Suppressor macrophage (primary cell): ENCODE results near the gene HDAC4.
A peak's percentile ranks its signal among the peaks of the same experiment; 100 is the strongest.

ENCODE experiments used
- DNase-seq, 4 experiments: peaks; one replicate each; pipeline ENCODE4 v3.0.0-alpha.2; 2020 to 2022

Gene HDAC4

DNA sequence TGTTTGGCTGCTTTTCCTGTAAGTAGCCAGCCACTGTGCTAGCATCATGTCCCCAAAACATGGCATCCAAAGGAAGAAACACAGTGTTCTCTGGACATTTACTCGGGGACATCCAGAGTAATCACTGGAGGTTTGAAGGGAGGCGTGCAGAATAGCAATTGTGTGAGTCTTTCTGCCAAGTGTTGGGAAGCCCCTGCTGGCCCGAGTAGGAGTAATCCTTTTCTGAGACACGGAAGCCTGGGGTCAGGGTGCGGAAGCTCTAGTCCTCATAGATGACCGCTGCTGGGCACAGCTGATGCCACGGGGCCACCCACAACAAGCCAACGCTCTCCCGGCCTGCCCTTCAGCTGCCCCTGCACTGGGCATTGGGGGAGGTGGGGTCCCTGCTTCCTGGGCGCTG is 24.8 kb upstream of the HDAC4 start:
- DNase-seq, result no peak

DNA sequence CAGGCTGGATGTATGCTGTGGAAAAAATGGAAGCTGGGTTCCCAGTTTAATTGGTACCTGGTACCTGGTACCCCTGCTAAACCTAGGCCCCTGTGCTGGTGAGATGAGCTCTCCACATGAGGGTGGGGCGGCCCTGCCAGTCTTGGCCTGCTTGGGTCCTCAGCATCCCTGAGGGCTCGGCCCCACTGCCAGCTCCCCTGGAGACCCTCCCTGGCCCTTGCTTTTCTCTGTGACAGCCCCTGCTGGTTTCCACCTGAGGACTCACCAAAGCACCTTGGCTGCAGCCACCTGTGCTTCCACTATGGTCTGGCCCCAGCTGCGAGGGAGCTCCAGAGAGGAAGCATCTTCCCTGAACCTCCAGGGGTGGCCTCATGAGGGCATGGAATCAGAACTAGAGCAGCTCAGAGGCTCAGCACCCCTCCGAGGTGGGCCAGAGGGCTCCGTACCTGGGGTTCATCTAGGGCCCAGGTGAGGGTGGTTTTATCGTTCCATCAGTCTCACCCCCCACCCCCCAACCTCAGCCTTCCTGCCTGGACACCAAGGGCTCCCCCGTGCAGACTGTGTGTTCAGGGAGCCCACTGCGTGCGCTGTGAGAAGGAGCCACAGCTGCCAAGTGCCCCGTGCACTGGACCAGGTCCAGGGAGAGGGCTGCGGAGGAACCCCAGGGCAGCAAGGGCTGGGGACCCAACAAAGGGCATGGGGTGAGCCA is 23.7 kb upstream of the HDAC4 start:
- DNase-seq, result no peak

DNA sequence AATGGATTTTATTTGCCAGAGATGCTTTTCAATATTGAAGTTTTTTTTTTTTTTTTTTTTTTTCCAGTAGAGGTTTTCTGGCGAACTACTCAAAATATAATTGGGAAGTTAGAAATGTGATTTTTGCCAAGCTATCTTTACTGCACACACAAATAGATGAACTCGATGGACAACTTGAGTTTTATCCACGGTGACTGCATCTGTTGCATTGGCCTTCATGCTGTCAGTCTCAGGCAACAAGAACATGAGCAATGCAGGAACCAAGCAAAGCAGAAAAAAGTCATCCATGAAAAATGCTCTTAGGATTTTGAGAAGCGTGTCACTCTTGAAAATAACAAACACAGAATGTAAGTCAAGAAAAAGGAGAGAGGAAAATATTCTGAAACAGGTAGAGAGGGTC is 22.7 kb upstream of the HDAC4 start:
- DNase-seq, result no peak

DNA sequence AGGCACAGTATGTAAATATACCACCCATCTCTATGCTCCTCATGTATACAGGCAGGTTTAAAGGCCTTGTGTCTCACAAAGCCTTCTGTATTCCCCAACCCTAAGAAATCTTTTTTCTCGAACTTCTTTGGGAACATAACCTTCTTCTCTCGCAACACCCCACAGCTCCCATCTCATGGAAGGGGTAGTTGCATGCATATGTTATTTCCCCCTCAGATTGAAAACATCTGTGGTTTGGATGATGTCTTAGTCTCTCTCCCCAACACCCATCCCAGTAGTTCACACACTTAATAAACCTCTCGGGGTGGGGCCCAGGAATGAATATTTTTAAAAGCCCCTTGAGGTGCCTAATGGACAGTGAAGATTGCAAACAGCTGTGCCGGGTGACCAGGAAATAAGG is 21.0 kb upstream of the HDAC4 start:
- DNase-seq, result no peak

DNA sequence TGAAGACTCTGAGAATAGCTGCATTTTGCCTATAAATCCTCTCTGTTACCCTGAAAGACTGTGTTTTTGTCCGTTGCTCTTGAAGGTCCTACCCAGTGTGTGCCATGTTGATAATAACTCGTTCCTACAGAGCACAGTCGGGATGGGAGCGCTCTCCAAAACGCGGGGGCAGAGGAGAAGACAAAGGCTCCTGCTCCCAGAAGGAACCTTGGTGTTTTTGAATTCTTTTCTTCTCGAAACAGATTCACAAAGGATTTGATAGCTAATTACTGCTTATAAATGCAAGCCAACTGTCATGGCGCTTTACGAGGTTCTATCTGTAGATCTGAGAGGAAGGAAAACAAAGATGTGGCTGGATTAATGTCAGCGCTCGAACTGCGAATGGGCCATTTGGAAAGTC is 19.3 kb upstream of the HDAC4 start:
- no peak for DNase-seq

DNA sequence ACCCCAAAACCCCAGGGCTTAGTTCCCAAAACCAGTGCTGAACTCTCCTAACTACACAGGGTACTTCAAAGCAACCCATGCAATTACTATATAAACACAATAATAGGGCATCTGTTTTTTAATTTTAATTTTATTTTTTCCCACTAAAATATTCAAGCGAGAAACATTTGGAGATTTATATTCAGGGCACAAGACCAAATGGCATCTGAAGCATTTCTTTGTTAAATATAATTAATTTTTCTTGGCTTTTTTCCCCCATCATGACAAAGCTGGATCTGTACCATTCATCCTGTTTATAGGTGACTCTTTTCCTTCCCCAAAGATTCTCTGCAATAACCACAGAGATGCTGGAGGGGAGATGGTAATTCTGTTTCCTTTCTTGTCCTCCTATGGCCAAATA is 18.1 kb upstream of the HDAC4 start:
- no peak for DNase-seq

DNA sequence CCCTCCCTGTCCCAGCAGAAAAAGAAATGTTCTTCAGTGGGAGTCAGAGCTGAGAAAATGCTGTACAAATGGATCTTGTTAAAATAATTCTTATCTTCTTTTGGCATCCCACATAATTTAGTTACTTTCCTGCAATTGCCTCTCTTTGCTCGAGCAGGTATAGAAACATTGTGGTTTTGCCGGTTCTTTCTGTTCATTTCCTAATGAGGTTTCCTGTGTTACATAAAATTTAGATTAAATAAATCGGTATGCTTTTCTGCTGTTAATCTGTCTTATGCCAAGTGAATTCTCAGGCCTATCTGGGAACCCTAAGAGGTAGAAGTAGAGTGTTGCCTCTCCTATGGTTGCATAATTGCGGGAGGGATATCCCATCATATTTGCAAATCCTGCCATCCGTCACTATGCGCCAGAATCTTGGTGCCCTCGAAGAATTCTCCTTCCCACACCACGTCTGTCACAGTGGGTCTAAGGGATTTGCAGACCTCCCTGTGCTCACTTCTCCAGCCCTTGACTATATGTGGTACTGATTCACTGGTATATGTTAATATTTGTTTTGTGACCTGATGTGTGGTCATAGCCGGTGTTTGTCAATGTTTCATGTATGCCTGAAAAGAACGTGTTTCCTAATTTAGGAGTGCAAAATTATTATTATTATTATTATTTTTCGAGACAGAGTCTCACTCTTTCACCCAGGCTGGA is 12.2 kb upstream of the HDAC4 start:
- no peak for DNase-seq

DNA sequence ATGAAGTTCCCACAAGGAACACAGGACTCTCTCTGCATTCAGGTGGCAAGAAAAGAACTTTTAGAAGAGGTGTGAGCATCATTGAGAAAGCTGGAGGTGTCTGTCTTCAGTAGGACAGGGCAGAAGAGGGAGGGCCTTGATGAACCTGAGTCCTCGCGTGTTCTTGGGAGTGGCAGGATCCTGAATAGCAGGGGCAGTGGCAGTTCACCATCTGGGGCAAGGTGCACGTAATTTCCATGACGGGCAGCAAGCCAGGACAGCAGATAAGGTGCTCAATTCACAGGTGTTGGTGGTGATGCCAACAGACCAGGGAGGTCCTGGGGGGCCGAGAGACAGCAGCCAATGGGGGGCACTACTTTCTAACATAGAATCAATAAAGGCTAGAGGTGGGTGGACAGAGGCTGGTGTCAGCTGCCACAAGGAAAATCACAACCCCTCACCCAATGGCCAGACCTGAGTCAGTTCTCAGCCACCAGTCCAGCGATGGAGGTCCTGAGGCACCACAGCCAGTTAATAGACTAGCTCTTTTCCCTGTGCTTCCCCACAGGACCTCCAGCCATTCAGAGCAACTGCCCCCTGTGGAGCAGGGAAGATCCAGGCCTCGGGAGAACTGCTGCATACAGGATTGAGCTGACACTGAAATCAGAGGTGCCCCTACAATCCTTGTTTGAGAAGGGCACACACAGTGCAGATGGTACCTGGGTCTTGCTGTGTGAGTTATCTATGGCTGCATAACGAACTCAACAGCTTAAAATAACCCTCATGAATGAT is 10.9 kb upstream of the HDAC4 start:
- DNase-seq, result no peak

DNA sequence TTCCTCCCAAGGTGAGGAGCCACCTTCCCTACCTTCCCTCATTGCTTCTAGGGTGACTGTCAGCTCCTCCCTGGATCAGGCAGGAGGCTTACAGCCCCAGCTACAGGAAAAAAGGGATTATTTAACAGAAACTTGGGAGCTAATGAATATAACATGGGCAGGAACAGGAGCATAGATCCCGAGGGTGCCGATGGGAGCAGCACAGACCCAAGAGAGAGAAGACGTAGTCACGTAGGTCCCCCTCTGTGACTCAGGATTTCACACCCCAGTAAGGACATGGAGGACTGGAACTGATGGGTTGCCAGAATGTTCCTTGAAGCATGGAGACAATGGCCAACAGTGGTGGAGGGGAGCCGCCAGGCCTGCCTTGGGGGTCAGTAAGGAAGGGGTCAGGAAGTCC is 10.3 kb upstream of the HDAC4 start:
- no peak for DNase-seq

DNA sequence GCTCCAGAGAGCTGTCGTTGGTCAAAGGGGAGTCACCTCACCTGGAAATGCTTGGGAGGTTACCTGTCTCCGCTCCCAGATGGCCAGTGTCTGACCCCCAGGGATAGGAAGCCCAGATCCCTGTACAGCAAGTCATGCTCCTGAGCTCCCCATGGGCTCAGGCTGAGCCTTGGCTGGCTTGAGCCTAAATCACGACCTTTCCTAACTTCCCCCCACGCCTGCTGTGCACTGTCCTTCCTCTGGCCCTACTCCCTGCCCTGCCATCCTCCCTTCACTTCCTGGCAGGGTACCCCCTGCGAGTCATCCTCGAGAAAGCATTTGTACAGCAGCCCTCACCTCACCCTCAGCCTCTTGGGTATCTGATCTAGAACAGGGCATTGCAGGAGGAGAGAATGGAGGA is 9.2 kb upstream of the HDAC4 start:
- no peak for DNase-seq

DNA sequence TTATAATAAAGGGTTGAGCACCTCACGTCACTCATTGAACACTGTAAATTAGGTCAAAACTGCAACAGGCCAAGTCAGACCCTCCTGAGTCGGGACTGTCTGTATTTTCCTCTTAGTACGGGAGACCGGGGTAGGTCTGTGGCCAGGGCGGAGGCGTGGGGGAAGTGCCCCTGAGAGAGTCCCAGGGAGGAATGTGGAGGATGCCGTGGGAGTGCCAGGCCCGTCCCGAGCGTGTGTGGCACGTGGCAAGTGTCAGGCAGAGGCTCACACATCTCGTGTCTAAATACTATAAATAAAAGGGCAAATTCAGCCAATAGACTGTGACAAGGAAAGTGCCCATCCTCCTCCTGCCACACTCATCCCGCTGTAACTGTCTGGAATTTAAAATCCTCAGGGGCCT is 6.3 kb upstream of the HDAC4 start:
- peak in 1 of 4 experiments; percentile 29 for DNase-seq

DNA sequence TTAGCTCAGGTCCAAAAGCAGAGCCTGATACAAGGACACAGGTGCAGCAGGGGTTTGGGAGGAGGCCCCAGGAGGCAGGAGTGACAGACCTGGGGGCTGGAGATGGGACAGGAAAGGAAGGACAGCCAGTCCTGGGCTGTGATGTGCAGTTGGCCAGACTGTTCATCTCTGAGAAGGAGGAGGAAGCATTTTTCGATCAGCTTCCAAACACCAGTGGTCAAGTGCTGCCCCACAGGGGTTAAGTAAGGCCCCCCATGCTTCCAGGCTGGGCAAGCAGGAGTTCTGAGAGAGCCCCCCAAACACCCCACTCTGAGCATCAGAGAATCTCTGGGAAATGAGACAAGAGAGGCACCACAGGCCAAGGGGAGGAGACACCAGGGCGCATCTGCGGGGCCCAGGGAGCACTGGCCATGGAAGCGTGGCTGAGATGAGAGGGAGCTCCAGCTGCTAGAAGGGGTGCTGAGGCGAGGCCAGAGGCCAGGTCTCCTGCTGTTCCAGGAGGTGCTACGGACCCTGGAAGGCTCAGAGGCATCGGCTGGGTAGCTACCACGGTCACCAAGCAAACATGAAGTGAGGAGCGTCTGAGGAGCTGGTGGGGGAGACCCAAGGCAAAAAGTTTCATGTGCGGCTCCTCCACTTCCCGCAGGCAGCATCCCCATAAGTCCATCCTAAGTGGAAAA is 5.6 kb upstream of the HDAC4 start:
- no peak for DNase-seq

DNA sequence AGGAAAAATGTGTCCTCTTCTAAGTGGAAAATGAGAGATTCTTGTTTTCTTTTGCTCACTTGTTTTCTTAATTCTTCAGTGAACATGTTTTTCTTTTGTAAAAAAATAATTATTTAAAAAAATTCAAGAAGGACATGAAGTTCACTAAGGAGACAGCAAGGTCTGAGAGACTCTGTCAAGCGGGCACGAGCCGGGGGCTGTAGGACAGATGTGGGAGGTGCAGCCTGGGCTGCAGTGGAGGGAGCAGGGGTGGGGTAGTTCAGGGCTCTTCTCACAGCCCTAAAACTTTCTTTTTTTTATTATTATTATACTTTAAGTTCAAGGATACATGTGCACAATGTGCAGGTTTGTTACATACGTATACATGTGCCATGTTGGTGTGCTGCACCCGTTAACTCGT is 4.3 kb upstream of the HDAC4 start:
- no peak for DNase-seq

DNA sequence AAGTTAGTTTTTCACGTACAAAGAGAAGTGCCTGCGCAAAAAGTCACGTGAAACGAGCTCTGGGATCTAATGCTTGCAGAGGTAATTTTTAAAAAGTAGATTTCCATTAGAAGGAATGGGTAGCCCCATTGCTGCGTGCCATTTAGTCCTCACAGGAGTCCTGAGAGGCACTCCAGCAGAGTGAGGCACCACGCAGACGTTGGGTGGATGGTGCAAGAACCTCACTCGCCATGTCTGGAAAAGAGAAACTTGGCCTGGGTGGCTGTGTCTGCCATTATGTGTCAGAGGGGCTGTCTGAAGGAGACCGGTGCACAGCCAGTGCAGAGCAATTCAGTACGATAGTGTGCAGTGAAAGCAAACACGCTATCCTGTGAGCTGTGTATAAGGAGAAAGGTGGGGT is 1.8 kb upstream of the HDAC4 start:
- DNase-seq, result no peak

DNA sequence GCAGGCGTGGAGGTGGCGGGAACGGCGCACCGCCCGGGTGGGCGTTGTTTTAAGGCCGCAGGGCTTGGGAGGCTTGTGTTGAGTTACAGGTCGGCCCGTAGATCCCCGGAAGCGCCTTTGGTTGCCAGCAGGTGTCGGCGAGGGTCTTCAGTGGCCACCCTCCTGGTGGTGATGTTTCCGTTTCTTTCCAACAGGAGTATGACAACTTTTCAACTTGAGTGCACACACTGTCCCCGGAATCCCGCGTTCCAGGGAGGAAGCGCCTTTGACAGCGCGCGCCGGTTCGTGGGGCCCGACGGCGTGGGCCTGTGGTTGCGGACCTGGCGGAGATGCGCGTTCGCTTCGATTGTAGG is 1.0 kb upstream of the HDAC4 start:
- DNase-seq, result peak; percentile 69 to 82 (median 78)

DNA sequence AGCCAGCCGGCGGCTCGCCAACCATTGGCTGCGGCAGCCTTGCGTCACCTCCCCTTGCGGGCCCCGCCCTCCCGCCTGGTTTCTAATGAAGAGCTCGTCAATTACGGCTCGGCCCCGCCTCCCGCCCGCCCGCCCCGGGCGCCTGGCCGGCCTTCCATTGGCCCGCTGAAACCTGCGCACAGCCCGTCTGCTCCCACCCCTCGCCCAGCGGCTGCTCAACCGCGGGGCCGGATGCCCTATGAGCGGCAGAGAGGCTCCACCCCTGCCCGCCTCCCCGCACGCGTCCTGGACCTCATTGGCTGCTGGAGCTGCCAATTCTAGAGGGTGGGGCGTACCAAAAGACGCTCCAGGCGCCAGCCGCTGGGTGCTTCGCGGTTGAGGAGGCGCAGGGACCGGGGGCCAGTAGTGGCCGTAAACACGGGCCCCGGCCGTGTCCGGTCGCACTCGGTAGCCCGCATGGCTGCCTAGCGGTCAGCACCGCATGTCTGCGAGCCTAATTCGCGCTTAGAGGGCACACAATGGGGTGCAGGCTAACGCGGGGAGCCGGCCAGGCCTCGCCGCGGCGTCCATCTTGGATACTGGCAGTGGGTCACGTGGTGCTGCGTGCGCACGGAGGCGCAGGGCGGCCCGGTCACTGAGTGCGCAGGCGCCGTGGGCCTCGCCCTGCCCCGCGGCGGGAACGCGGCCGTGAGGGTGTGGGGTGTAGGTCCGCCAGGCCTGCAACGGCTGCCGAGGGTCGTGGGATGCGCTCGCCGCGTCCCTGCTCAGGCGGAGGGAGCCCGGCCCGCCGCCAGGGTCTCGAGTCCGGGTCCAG is 454 bp upstream of the HDAC4 start:
- peak; percentile 99 to 100 (median 100) for DNase-seq

DNA sequence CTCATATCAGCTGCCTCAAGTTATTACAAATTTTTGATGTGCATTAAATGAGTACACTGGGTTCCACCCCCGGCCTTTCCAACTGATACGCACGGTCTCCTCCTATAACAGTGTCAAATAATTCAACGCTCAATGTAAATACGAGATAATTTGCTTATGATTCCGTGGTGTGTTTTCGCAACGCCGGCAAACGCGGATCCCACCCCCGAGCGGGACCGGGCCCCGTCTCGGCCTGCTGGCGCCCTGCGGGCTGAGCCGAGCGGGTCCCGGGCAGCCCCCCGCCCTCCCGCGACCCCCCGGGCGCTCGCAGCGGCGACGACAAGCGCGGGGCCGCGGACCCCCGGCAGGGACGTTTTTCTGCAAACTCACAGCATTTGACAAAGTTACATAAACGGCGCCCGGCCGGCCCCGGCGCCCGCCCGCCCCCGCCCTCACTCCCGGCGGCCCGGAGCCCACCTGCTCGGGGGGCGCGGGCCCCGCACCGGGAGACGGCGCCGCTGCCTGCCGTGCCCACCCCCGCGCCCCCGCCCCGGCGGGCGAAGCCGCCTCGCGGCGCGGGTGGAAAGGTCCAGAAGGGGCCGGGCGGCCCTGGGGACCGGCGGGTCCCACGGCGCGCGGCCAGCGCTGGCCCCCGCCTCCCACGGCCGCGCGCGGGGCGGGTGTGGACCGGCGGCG is 762 bp downstream of the HDAC4 start:
- peak; percentile 38 to 55 (median 52) for DNase-seq

DNA sequence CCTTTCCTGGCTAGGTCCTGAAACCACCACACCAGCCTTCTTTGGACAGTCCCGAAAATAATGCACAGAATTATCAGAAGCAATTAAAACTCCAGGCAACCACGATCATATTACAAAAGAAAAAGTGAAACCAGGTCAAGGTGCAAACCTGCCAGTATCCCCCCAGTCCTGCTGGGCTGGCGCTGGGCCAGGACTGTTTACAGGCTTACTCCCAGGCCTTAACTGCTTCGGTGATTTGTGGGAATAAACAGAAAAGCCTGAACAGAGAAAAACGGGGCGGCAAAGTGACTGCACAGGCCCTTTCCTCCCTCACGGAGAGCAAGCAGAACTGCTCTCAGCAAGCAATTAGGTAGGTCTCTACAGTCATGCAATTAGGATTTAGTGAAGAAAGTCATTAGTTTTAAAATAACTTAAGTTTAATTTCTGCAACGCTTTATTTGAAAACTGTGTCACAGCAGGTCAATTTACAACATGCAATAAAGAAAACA is 1.3 kb downstream of the HDAC4 start:
- peak; percentile 11 to 51 (median 40) for DNase-seq

DNA sequence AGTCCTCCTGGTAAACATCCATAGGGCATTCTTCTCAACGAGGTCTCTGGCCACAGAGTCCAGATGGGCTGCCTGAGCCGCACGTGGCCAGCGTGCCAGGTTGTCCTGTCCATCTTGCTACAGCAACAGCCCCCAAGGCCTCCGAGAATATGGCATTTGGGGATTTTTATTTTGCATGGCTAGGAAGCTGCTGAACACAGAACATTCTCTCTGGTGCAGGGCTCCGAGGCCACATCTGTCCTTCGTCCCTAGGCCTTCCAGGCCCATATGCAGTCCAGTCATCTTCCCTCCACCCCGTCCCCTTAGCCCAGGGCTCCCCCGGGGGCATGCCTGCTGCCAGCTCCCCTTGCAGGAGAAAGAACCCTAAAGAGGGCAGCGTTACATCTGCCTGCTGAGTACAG is 2.3 kb downstream of the HDAC4 start:
- no peak for DNase-seq

DNA sequence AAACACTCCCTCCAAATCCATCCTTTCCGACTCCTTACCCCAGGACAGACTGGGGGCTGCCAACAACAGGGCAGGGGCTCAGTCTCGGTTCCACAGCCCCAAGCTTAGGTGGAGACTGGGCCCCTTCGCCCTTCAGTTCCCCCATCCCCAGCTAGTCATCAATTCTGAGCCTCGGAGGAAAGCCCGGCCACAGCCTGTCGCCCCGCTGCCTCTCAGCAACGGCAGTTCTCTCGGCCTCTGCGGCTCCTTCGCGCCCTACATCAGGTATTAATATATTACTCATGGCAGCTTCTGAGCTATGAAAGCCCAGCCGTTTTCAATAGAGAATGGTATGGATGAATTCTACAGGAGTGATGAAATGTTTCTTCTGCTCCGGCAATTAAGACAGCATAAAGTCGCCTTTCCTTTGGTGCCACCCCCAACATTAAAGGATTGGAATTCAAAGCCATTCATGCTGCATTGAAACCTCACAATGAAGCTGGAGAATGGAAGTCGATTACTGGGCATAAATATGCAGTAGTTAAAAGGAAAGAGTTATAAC is 2.8 kb downstream of the HDAC4 start:
- DNase-seq, result no peak
